Body of pancreas (tissue), 4 donors: Measurements from ENCODE around the gene IFI6. TPM values are rescaled to one million over a fixed set of nuclear protein-coding genes. Genes with fewer than 3 reads are reported as not detected.

ENCODE experiments used
- ATAC-seq: fragments of 150-250 bp; one replicate; pipeline ENCODE4 v1.9.1; 2016
- DNase-seq, 4 donors: peaks; one replicate each; pipeline ENCODE4 v3.0.0-alpha.2; 2019
- H3K27ac ChIP-seq, 4 donors: fragments of 200-600 bp; sonication (generic); 1 replicate in 3 of 4; 2 replicates in 1 of 4; pipeline versions ENCODE4 v1.5.1 to v1.6.1; 2016 to 2019; ENCODE audit warnings: mild to moderate bottlenecking in 1 of 4, mixed read lengths in 1 of 4, moderate library complexity in 1 of 4
- H3K27me3 ChIP-seq, 2 donors: fragments of 200-600 bp; sonication (generic); one replicate each; pipeline ENCODE4 v1.6.0; 2016; ENCODE audit warnings: mild to moderate bottlenecking in 1 of 2
- H3K36me3 ChIP-seq, 2 donors: fragments of 200-600 bp; sonication (generic); replicated peaks in 1 of 2; 2 replicates each; pipeline ENCODE4 v1.5.1; 2016; ENCODE audit warnings: low read depth in 2 of 2; ENCODE audit not compliant: insufficient read depth in 1 of 2
- H3K4me1 ChIP-seq: fragments of 200-600 bp; sonication (generic); one replicate; pipeline ENCODE4 v1.6.0; 2016
- H3K4me3 ChIP-seq, 2 donors: fragments of 200-600 bp; sonication (generic); 1 replicate in 1 of 2; 2 replicates in 1 of 2; pipeline ENCODE4 v1.5.1; 2016 to 2019
- H3K9me3 ChIP-seq, 3 donors: fragments of 200-600 bp; sonication (generic); 1 replicate in 2 of 3; 2 replicates in 1 of 3; pipeline ENCODE4 v1.5.1; 2016
- CTCF ChIP-seq, 7 experiments: fragments of 450-650 bp in 4 of 7; fragments of 200-600 bp in 3 of 7; sonication (generic) in 3 of 7; IDR thresholded peaks; one replicate each; pipeline ENCODE4 v1.5.1; 2016 to 2019; ENCODE audit warnings: antibody characterized with exemption in 7 of 7
- POLR2A ChIP-seq, 3 donors: fragments of 450-650 bp; IDR thresholded peaks; one replicate each; pipeline ENCODE4 v1.6.1; 2016; ENCODE audit warnings: antibody characterized with exemption in 3 of 3, mild to moderate bottlenecking in 2 of 3
- WGBS, 2 donors: methylation state at CpG; one replicate each; pipeline ENCODE4 v1.1.5; 2017; 5-methylcytosine and 5-hydroxymethylcytosine counted together
- intact Hi-C: fragments of 100-400 bp; cut with DNase I; formaldehyde crosslinking; loops from one replicate; pipeline ENCODE4 v1.15.1; 2023
- total RNA-seq, 2 donors: library from RNA; depleted of rRNA; stranded (reverse); fragments of >200 nt; gene quantifications; one replicate each; pipeline ENCODE4 v1.1.0, GENCODE V29; 2016

The IFI6 gene
- total RNA-seq, 2 donors from 2014 or later, result 54.0 to 58.0 TPM

- peak; percentile 89 for ATAC-seq
- peak; percentile 89 to 93 (median 92) for DNase-seq
- peak in 1 of 7 experiments; percentile 10 for TF ChIP-seq CTCF (IDR thresholded peaks at IDR 0.05)
- peak in 2 of 3 donors; percentile 34 to 36 for TF ChIP-seq POLR2A (IDR thresholded peaks at IDR 0.05)
- Histone ChIP-seq H3K27ac (peak overlapping the region; percentile 61 to 81 (median 64)), H3K4me1 (peaks cover 10% of the 10 kb centered on the region), H3K27me3 (no peaks in the 10 kb centered on the region), H3K36me3 (no peaks in the 10 kb centered on the region), H3K9me3 (no peaks in the 10 kb centered on the region), H3K4me3 (peak overlapping the region; percentile 5 to 26)
- 7 to 18% methylated on average over 14 to 62 of the region's 78 CpGs for WGBS, 2 donors
- intact Hi-C loops, result no loop called here
These were observed 12.3 kb downstream of the IFI6 start for GRCh38 chr1:27659497-27660299.

- no peak for TF ChIP-seq CTCF (IDR thresholded peaks at IDR 0.05)
- no peak for TF ChIP-seq POLR2A (IDR thresholded peaks at IDR 0.05)
- intact Hi-C loops, result no loop called here
- Histone ChIP-seq H3K4me1 (peaks cover 10% of the 10 kb centered on the region), H3K27ac (peak overlapping the region in 3 of 4 donors; percentile 61 to 81 (median 65)), H3K36me3 (no peaks in the 10 kb centered on the region), H3K4me3 (no peak overlapping the region), H3K27me3 (no peaks in the 10 kb centered on the region), H3K9me3 (no peaks in the 10 kb centered on the region)
- peak in 2 of 4 donors; percentile 12 to 30 for DNase-seq
- WGBS, 2 donors, result 49 to 74% methylated on average over 7 of the region's 7 CpGs
- no peak for ATAC-seq
These were observed 13.0 kb downstream of the IFI6 start for GRCh38 chr1:27658951-27659496.

GRCh38 chr1:27656157-27656893, 15.7 kb downstream of the IFI6 start:
- ATAC-seq (no peak), DNase-seq (peak in 2 of 4 donors; percentile 34 to 64)
- intact Hi-C loops, result no loop called here
- no peaks in the 10 kb centered on the region for H3K36me3 ChIP-seq
- no peaks in the 10 kb centered on the region for H3K9me3 ChIP-seq
- peak overlapping the region in 2 of 4 donors; percentile 18 to 76 for H3K27ac ChIP-seq
- WGBS, 2 donors, result 85 to 91% methylated on average over 4 to 5 of the region's 7 CpGs
- TF ChIP-seq POLR2A (IDR thresholded peaks at IDR 0.05) (no peak), CTCF (IDR thresholded peaks at IDR 0.05) (no peak)
- H3K27me3 ChIP-seq, result no peaks in the 10 kb centered on the region
- H3K4me1 ChIP-seq, result peaks cover 10% of the 10 kb centered on the region
- H3K4me3 ChIP-seq, result no peak overlapping the region

- no peaks in the 10 kb centered on the region for H3K9me3 ChIP-seq
- H3K27ac ChIP-seq, result peak overlapping the region in 3 of 4 donors; percentile 21 to 76 (median 38)
- no peaks in the 10 kb centered on the region for H3K36me3 ChIP-seq
- WGBS, 2 donors, result 52 to 60% methylated on average over 11 of the region's 11 CpGs
- peaks cover 7% of the 10 kb centered on the region for H3K4me1 ChIP-seq
- no peak overlapping the region for H3K4me3 ChIP-seq
- ATAC-seq (no peak), DNase-seq (peak in 1 of 4 donors; percentile 13)
- no peaks in the 10 kb centered on the region for H3K27me3 ChIP-seq
- intact Hi-C loops, result no loop called here
- TF ChIP-seq POLR2A (IDR thresholded peaks at IDR 0.05) (no peak), CTCF (IDR thresholded peaks at IDR 0.05) (no peak)
These were observed 16.6 kb downstream of the IFI6 start for GRCh38 chr1:27655151-27655937.
